ENCODE measurements around the gene ARL4C. TPM values are rescaled to one million over a fixed set of nuclear protein-coding genes. Genes with fewer than 3 reads are reported as not detected.

Gene ARL4C
- total RNA-seq, 1 donor from 2014 or later = 17.2 TPM

GRCh38 chr2:234446404-234447076 is 50.3 kb downstream of the ARL4C start:
- DNase-seq = no peak

- no peak for DNase-seq
Measured at GRCh38 chr2:234444893-234445292, 52.0 kb downstream of the ARL4C start.

- DNase-seq = no peak
Measured at GRCh38 chr2:234444242-234444730, 52.6 kb downstream of the ARL4C start.
